Renal pelvis (tissue), 12 donors: ENCODE results near the gene PANK1. TPM values are rescaled to one million over a fixed set of nuclear protein-coding genes. Genes with fewer than 3 reads are reported as not detected.

ENCODE experiments used
- DNase-seq: peaks from one replicate; pipeline ENCODE4 v3.0.0-alpha.2; 2013
- long read RNA-seq, 16 experiments: transcript quantifications; one replicate each; lab custom pipeline, GENCODE V29; 2026
- polyA plus RNA-seq, 3 donors: library from polyadenylated mRNA; unstranded; fragments of 120-200 nt; gene quantifications; one replicate each; pipeline ENCODE4 v1.2.1, GENCODE V29; 2013; ENCODE audit not compliant: insufficient read length in 3 of 3

Gene PANK1
- 10 to 100 TPM; 44.1 to 46.8 (median 46.5) TPM for polyA plus RNA-seq
- long read RNA-seq, donor 1, full-length matches to known transcripts: 9 of 9 reads
- long read RNA-seq, donor 1, partial matches to known transcripts: 0 of 9 reads
- long read RNA-seq, donor 1, other reads (novel, unspliced or antisense): 0 of 9 reads
- long read RNA-seq, donor 2, full-length matches to known transcripts: 12 of 12 reads
- long read RNA-seq, donor 2, partial matches to known transcripts: 0 of 12 reads
- long read RNA-seq, donor 2, other reads (novel, unspliced or antisense): 0 of 12 reads
- long read RNA-seq, donor 3, full-length matches to known transcripts: 12 of 12 reads
- long read RNA-seq, donor 3, partial matches to known transcripts: 0 of 12 reads
- long read RNA-seq, donor 3, other reads (novel, unspliced or antisense): 0 of 12 reads
- long read RNA-seq, donor 4, full-length matches to known transcripts: 12 of 12 reads
- long read RNA-seq, donor 4, partial matches to known transcripts: 0 of 12 reads
- long read RNA-seq, donor 4, other reads (novel, unspliced or antisense): 0 of 12 reads
- long read RNA-seq, donor 5, full-length matches to known transcripts: 5 of 5 reads
- long read RNA-seq, donor 5, partial matches to known transcripts: 0 of 5 reads
- long read RNA-seq, donor 5, other reads (novel, unspliced or antisense): 0 of 5 reads
- long read RNA-seq, donor 6, full-length matches to known transcripts: 4 of 4 reads
- long read RNA-seq, donor 6, partial matches to known transcripts: 0 of 4 reads
- long read RNA-seq, donor 6, other reads (novel, unspliced or antisense): 0 of 4 reads
- long read RNA-seq, donor 7, full-length matches to known transcripts: 10 of 10 reads
- long read RNA-seq, donor 7, partial matches to known transcripts: 0 of 10 reads
- long read RNA-seq, donor 7, other reads (novel, unspliced or antisense): 0 of 10 reads
- long read RNA-seq, donor 8, full-length matches to known transcripts: 1 of 1 reads
- long read RNA-seq, donor 8, partial matches to known transcripts: 0 of 1 reads
- long read RNA-seq, donor 8, other reads (novel, unspliced or antisense): 0 of 1 reads
- long read RNA-seq, donor 9, full-length matches to known transcripts: 10 of 10 reads
- long read RNA-seq, donor 9, partial matches to known transcripts: 0 of 10 reads
- long read RNA-seq, donor 9, other reads (novel, unspliced or antisense): 0 of 10 reads
- long read RNA-seq, donor 10, full-length matches to known transcripts: 9 of 9 reads
- long read RNA-seq, donor 10, partial matches to known transcripts: 0 of 9 reads
- long read RNA-seq, donor 10, other reads (novel, unspliced or antisense): 0 of 9 reads
- long read RNA-seq, donor 11, full-length matches to known transcripts: 7 of 7 reads
- long read RNA-seq, donor 11, partial matches to known transcripts: 0 of 7 reads
- long read RNA-seq, donor 11, other reads (novel, unspliced or antisense): 0 of 7 reads
- long read RNA-seq, donor 12, full-length matches to known transcripts: 14 of 14 reads
- long read RNA-seq, donor 12, partial matches to known transcripts: 0 of 14 reads
- long read RNA-seq, donor 12, other reads (novel, unspliced or antisense): 0 of 14 reads
- long read RNA-seq, donor 13, full-length matches to known transcripts: 4 of 4 reads
- long read RNA-seq, donor 13, partial matches to known transcripts: 0 of 4 reads
- long read RNA-seq, donor 13, other reads (novel, unspliced or antisense): 0 of 4 reads
- long read RNA-seq, donor 14: 0 reads
- long read RNA-seq, donor 15, full-length matches to known transcripts: 7 of 7 reads
- long read RNA-seq, donor 15, partial matches to known transcripts: 0 of 7 reads
- long read RNA-seq, donor 15, other reads (novel, unspliced or antisense): 0 of 7 reads
- long read RNA-seq, donor 16, full-length matches to known transcripts: 6 of 22 reads
- long read RNA-seq, donor 16, partial matches to known transcripts: 16 of 22 reads
- long read RNA-seq, donor 16, other reads (novel, unspliced or antisense): 0 of 22 reads

DNA sequence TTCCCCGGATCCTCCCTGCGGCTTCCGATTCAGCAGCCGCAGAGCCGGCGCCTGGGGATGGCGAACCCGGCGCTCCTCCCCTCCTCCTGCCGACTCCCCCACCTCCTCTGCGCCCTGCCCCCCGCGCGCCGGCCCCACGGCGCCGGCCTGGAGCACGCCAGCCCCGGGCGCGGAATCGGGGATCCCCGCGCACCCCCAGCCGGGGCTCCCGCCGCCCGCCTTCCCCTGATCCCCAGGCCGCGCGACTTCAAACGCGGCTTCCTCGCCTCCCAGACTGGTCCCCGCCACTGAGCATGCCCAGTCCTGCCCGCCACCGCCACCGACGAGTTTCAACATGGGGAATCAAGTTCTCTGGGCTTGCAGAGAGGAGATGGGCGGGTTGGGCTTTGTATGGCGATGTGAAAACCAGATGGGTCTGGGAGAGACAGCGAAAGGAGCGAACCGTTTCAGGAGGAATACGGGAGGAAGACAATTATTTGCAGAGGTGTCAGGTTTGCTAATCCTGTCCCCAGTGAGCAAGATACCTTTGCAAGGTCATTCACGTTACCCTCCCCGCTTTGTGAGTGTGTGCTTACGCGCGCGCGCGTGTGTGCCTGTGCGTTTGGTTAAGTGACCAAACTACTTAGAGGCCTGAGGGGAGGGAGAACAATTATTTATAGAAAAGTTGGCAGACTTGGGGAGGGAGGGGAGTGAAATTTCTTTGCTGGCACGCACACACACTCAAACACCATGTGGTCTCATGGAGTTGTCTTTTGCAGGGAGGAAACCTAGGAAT, at the start of gene PANK1:
PANK1 (minus strand) TSS at position 276 of the 775 bp plus-strand sequence. CDS start 351 bp downstream, outside the sequence.
- DNase-seq: peak; percentile 77

DNA sequence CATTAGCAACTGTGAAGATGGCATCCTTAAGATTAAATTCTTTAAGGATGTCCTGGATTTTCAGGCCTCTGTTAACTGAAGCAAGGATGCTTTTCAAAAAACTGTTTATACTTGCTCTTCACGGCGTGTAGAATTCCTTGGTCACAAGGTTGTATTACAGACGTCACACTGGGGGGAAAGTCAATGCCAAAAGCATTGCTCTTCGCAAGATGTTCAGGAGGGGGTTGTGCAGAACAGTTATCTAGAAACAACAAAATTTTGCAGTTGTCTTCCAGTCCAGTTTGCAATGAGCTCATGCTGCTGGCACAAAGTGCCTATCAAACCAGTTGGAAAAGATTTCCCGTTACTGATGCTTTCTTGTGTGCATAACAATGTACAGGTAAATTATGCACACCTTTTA, 48.1 kb upstream of the PANK1 start:
- DNase-seq: no peak

DNA sequence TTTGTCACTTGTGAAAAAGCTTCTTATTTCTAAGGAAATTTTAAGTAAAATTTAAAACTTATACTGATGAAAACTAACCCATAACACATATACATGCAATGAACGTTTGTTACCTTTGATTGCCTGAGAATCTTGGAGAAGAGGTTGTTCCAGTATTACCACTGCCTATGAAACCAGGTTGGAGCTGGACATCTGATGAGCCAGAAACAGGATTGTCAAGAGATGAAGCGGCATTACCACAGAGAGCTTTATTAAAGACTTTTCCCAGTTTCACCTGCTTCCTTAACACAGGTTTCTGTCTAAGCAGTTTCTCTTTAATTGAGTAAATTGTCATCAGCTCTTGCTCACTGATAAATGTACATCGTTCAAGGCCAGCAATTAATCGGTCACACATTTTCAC, 47.4 kb upstream of the PANK1 start:
- DNase-seq: no peak

DNA sequence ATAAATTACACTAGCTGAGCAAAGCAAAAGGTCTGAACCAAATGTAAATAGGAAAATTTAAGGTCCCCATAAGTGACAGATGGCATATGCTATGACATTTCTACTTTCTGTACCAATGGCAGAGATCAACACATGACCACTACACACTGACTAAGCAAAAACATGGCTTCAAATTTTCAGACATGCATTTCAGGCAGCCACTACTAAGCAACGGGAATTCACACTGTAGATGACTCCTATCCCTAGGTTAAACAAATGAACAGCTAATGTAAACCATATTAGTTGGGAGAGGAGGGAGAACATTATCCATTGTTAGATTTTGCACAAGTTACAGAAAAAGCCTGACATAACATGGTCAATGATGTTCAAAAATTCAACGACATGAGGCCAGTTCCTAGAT, 45.0 kb upstream of the PANK1 start:
- DNase-seq: no peak

DNA sequence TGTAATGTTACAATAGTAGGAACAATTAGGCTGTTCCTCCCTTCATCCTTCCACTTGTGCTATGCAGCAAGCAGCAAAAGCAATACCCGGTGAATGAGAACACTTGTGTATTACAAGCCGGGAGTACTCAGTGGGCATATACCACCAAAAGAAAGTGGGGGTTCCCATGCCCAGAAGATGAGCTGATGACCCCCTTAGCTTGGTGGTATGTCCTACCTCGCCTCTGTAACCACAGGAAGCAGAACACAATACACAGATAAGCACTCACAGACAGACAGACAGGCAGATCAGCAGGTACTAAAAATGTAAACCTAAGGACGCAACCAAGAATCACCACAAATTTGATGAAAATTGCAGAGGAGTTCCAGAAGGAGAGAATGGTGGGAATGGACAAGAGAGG, 40.9 kb upstream of the PANK1 start:
- DNase-seq: no peak

DNA sequence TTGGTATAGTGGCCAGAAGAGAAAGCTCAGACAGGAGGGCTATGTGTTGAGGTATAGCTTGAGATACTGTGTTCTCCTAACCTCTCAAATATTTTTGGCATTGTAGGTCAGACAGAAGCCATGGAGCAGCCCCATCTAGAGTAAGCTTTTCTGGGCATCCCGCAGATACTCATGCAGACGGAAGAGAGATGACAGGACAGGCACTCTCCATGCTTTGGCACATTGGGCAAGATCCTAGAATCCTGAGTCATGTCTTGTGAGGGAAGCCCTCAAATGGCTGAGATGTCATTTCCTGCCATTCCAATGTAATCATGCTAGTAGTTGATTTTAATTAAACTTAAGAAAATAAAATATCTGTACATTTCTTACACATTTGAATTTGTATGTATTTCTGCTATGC, 39.6 kb upstream of the PANK1 start:
- DNase-seq: no peak

DNA sequence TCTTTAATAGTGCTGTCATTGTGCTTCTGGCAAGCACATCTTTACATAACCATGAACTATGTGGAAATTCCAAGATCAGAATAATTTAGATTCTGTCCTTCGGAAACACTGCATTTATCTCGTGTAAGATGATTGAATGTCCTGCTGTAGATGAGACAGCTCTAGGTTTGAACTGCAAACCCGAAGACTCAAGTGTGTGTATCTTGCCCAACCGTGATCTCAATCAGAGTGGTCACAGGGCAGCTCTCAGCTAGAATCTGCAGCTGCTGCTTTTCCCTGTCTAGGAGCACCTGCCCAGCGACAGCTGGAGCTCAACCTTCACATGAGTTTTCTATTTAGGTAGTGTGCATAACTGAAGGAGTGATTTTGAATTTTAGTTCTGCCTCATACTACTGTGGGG, 38.8 kb upstream of the PANK1 start:
- DNase-seq: no peak

DNA sequence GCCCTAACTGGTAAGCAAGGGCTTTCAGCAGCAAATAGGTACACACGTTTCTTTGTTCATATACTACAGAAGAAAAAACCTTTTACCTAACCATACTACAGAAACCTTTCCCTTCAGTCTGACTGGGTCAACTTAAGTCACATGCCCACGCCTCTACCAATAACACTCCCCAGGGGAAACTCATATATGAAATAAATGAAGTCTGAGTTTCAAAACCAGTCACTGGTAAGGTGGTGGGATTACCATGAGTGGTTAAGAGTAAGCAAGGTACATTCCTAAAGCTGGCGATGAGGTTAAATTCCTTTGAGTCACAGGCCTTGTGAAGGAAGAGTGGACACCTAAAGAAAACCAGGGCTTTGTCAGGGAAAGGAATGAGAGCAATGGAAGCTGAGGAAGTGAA, 34.9 kb upstream of the PANK1 start:
- no peak for DNase-seq

DNA sequence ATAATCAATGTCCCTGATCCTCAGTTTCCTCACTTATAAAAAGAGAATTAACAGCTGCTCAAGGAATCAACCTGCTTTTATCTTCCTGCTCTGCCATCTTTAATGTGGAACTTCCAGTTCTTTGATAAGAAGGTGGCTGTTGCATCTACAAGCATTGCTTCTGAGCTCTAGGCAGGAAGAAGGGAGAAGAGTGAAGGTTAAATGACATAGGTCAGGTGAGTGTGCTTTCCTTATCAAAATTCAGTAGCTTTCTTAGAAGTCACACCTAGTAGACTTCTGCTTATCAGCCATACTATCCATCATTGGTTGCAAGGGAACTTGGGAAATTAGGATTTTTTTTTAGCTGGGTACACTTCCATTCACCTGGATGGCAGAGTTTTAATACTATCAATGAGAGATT, 32.3 kb upstream of the PANK1 start:
- DNase-seq: no peak

DNA sequence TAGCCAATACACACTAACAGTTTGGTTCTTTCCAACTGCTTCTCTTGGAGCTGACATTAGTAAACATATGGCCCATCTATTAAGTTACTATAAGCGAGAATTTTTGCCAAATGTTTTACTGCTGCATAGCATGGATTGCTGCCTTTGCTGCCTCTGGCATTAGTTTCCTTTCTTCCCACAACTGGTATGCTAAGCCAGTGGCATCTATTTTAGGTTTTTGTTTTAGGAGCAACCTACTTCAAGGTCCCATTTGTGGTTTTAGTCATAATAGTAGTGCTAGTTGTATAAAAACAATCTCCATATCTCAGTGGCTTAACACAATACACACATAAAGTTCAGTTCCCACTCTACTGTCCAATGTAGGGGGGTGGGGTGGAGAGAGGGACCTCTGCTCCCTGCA, 25.9 kb upstream of the PANK1 start:
- DNase-seq: no peak

DNA sequence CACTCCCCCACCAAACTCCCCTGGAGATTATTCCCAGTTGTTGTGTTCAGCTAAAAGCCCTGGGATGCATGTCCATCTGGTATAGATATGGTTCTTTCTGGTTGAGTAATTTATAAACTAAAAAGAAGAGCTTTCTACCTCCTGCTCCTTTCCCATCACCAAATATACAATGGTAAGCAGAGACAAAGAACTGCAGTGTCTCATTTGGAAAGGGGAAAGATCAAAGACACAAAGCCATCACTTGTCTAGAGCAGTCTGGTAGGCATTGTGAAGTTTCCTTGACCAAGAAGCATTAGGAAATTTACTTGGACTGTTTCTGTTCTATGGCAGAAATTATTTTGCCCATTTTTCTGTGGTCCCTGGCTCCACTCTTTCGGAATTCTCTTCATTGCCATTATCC, 24.9 kb upstream of the PANK1 start:
- DNase-seq: no peak

DNA sequence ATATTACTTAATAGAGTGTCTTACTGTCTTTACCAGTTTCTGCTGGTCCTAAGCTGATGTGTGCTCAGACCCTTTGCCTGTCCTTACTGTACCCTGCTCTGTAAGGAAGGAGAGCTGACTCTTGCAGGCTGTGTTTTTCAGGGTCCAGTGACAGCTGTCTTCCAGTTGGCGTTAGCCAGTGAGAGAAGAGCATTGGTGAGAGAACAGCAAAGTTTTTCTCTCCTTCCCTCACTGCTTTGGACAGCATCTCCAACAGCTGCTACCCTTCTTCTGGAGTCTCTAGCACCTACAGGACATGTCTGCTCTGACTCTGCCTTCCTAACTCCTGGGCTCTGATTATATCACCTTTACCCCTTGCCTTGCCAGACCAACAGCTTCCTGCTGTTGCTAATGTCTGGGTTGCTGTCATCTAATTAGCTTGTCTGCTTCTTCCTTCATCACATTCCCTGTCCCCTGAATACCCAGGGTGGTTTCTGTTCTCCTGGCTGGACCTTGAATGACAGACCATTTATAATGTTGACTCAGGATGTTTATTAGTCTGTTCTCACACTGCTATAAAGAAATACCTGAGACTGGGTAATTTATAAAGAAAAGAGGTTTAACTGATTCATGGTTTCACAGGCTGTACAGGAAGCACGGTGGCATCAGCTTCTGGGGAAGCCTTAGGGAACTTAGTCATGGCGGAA, 23.5 kb upstream of the PANK1 start:
- no peak for DNase-seq

DNA sequence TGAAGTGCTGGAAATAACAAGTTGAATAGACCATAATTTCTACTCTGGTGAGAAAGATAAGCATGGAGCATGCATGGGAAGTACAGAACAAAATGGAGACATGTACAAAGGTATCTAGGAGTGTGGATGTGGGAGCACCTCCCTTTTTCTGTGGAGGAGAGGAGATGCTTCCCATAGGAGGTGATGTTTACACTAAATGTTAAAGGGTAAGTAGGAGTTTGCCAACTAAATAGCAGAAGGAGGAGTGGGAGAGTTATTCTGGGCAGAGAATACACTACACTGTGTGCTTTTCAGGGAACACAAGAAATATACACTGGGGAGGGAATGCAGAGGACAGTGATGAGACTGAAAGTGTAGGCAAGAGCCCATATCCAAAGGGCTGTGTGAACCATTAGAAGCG, 21.1 kb upstream of the PANK1 start:
- no peak for DNase-seq

DNA sequence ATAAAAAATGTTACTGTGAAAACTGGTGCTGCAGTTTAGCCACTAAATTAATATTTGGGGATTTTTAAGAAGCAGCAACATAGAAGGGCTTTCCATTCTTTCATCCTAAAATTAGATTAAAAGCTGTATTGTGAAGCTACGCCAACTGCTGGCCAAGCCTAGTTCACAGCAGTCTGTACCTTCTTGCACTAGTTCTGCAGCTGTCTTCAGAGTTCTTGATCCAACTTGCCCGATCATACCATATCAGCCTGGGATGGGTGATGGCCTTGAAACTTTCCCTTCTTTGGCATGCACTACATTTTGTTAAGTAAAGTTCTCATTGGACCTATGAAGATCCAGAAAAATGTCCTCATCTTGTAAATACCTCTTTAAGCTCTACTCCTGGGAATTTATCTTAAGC, 20.3 kb upstream of the PANK1 start:
- DNase-seq: no peak

DNA sequence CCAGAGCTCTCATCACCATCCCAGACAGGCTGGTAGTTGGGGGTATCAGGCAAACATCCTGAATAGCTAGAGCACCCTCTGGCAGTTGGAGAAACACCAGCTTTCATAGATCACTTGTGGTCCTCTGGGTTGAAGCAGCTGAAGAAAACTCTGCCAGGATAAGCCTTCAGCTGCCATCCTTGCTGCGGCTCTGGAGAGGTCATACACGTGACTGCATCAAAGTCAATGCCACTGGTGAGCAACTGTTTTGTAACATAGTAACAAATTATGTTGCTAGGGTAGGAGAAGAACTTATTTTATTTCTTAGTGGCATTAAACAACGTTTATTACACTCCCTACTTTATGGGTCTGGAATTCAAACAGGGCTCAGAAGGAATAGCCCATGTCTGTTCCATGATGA, 19.2 kb upstream of the PANK1 start:
- DNase-seq: no peak

DNA sequence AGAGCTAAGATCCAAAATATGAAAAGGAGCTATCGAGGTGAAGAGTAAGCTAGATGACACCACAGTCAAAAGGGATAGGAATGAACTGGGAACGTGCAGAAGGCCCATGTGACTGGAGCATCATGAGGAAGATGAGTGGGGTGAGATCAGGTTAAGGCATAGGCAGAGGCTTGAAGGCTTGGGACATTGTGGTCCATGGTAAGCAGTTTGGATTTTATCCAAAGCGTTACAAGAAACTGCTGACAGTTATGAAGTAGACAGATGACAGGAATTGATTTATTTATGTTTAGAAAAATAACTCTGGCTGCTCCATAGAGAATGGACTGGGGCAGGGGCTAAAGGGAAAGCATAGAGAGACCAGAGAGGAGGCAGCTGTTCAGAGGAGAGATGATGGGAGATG, 18.1 kb upstream of the PANK1 start:
- DNase-seq: no peak

DNA sequence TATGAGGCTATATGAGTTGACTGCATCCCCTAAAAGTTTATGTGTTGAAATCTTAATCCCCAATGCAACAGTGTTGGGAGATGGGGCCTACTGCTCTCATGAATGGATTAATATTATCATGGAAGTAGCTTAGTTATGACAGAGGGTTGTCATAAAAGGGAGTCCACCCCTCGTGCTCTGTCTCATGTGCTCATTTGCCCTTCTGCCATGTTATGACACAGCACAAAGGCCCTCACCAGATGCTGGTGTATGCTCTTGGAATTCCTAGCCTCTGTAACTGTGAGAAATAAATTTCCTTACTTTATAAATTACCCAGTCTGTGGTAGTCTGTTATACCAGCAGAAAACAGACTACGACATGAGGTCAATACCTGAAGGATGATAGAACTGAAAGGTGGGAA, 17.6 kb upstream of the PANK1 start:
- DNase-seq: no peak

DNA sequence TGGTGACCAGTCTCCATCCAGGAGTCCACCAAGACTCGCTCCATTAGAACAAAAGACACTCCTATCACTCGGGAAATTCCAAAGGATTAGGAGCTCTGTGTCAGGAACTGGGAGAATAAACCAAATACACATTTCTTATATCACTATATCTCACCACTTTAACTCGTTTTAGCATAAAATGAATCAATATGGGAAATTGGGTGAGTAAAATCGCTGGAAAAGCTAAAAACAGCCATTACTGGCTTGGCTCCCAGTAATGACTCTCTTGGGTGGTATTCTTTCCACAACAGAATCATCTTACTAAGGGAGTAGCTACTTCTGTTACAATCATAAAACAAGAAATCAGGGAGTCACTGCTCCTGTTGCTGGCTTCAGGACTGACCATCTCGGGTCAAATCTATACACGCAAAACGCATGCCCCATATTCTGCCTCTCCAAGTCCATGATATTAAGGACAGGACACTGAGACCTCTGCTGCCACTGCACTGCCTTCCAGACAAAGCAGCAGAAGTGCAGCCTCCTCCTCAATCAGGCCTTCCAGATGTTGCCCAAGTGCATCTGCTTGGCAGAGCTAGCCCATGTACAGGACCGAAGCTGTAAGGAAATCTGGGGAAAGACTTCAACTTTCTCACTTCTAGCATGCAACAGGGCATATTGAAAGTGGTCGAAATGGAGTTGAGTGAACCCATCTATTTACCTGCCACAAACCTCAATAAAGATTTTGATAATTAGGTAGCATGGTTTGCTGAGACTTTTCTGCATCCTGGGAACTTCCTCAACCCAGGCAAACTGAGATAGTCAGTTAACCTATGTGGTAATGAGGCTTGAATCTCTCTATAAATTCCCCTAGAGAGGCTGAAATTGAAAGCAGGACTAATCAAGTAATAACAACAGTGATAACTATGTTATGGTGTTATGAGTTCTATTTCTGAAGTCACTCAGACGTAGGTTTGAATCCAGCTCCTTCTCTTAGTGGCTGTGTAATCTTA, 14.4 kb upstream of the PANK1 start:
- no peak for DNase-seq
